Measurements from ENCODE around the gene PAK4. TPM values are rescaled to one million over a fixed set of nuclear protein-coding genes. Genes with fewer than 3 reads are reported as not detected.

Gene PAK4
- total RNA-seq, 1 experiment from 2014 or later, result 63.1 TPM

DNA sequence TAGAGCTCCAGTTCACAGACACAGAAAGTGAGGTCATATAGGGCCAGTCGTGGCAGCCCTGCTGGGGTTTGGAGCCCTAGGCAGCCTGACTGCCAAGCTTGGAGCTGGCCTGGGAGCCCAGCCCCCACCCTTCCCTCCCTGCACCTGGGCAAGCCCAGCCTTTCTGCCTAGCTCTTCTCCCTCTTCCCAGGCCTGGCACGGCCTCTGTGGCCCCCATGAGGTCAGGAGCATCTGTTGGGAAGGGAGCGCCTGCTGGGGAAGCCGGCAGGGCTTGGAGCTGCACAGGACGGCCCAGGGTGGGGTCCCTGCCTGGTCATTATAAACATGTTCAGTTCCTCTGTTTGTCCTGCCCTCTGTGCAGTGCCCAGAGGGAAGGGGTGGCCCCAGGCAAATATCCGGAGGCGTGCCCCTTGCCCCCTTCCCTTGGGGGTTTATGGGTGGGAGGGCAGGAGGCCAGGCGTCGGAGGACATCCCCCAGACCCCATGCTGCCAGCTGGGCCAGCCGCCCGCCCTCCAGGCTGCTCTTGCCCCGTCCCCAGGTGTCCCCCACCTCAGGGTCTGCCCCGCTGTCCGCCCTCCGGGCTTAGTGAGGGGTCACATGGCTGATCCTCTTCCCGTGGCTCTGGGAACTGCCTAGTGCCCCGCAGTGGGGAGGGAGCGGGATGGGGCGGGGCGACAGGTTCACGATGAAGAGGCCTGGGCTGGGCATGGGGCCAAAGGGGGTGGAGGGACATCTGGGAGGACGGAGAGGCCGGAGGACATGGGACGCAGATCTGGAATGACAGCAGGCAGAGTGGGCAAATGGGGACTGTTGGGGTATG is 41.2 kb downstream of the PAK4 start:
- Mint-ChIP-seq H3K4me3 (no peak overlapping the region), H3K9me3 (no peaks in the 10 kb centered on the region), H3K27ac (peak overlapping the region; percentile 42 to 79 (median 77); a peak in 4 of 7 replicates), H3K4me1 (peaks cover 22 to 34% of the 10 kb centered on the region in 2 experiments), H3K36me3 (ENCODE audit: insufficient read depth in 1 of 3, low read depth in 3 of 3) (peaks cover 2 to 14% (median 13%) of the 10 kb centered on the region in 3 experiments; a peak in 6 of 7 replicates), H3K27me3 (ENCODE audit: low read depth) (no peaks in the 10 kb centered on the region)
- H3T11ph ChIP-seq (ENCODE audit: low read length), result no peak overlapping the region
- no peaks in the 10 kb centered on the region for H3K27me3 ChIP-seq (ENCODE audit: insufficient read depth, low read length)
- no peak overlapping the region for H3K9ac ChIP-seq (ENCODE audit: extremely low read depth, insufficient read length, low read length)
- H3K4me2 ChIP-seq (ENCODE audit: insufficient read depth, insufficient read length, low read length), result no peak overlapping the region
- H3K14ac ChIP-seq (ENCODE audit: insufficient read depth, low read length), result peak overlapping the region; percentile 39; the same call in 1 of the 2 replicates
- no peak overlapping the region for H4K8ac ChIP-seq (replicated peaks; ENCODE audit: insufficient read length, low read depth, low read length)
- H2BK12ac ChIP-seq (ENCODE audit: insufficient read length, low read depth, low read length), result no peak overlapping the region
- H3K56ac ChIP-seq (ENCODE audit: insufficient read length, low read depth, low read length), result no peak overlapping the region
- H3K79me1 ChIP-seq (ENCODE audit: insufficient read depth, low read depth, low read length, poor library complexity, severe bottlenecking), result no peaks in the 10 kb centered on the region
- no peaks in the 10 kb centered on the region for H4K20me1 ChIP-seq (ENCODE audit: control insufficient read depth, insufficient read depth, insufficient read length)
- H3K23ac ChIP-seq (ENCODE audit: insufficient read length, low read depth, low read length), result no peak overlapping the region
- no peaks in the 10 kb centered on the region; the same call in 1 of the 2 replicates for H3K4me1 ChIP-seq (ENCODE audit: insufficient read depth, low read length)
- no peak overlapping the region for H2BK20ac ChIP-seq (ENCODE audit: low read depth, low read length, poor library complexity, severe bottlenecking)
- H4K91ac ChIP-seq (ENCODE audit: insufficient read length, low read depth, low read length), result no peak overlapping the region
- no peak overlapping the region for H3K4ac ChIP-seq (ENCODE audit: low read depth, low read length)
- no peaks in the 10 kb centered on the region for H3K79me2 ChIP-seq (ENCODE audit: insufficient read depth, low read length)
- H2BK5ac ChIP-seq (ENCODE audit: insufficient read length, low read length), result no peak overlapping the region
- H4K5ac ChIP-seq (ENCODE audit: insufficient read length, low read depth, low read length), result no peak overlapping the region
- H2AK5ac ChIP-seq (ENCODE audit: insufficient read length, low read length), result no peak overlapping the region
- no peak overlapping the region for H2BK15ac ChIP-seq (ENCODE audit: low read depth, low read length)
- no peak overlapping the region for H2AFZ ChIP-seq (ENCODE audit: low read length)
- H3K27ac ChIP-seq (ENCODE audit: insufficient read length, low read depth, low read length), result no peak overlapping the region
- H3K9me3 ChIP-seq (ENCODE audit: control insufficient read depth, low read depth, low read length), result no peaks in the 10 kb centered on the region
- no peak overlapping the region for H2BK120ac ChIP-seq (ENCODE audit: low read depth, low read length, poor library complexity, severe bottlenecking)
- peaks cover 3% of the 10 kb centered on the region for H3K23me2 ChIP-seq (ENCODE audit: insufficient read length, low read depth, low read length, poor library complexity, severe bottlenecking)
- WGBS (ENCODE audit: extremely low coverage, insufficient read length, low lambda C conversion rate), result no CpG with 5 or more reads among the region's 24 CpGs
- no peak overlapping the region for H3K18ac ChIP-seq (ENCODE audit: insufficient read length, low read depth, low read length)
- no peak for DNase-seq
- TF ChIP-seq, protein P1, sequence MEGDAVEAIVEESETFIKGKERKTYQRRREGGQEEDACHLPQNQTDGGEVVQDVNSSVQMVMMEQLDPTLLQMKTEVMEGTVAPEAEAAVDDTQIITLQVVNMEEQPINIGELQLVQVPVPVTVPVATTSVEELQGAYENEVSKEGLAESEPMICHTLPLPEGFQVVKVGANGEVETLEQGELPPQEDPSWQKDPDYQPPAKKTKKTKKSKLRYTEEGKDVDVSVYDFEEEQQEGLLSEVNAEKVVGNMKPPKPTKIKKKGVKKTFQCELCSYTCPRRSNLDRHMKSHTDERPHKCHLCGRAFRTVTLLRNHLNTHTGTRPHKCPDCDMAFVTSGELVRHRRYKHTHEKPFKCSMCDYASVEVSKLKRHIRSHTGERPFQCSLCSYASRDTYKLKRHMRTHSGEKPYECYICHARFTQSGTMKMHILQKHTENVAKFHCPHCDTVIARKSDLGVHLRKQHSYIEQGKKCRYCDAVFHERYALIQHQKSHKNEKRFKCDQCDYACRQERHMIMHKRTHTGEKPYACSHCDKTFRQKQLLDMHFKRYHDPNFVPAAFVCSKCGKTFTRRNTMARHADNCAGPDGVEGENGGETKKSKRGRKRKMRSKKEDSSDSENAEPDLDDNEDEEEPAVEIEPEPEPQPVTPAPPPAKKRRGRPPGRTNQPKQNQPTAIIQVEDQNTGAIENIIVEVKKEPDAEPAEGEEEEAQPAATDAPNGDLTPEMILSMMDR (conservative IDR thresholded peaks at IDR 0.05), result no peak

Measured in H9 (cell line).